Measurements from ENCODE around the gene PPM1H.

The PPM1H gene

DNA sequence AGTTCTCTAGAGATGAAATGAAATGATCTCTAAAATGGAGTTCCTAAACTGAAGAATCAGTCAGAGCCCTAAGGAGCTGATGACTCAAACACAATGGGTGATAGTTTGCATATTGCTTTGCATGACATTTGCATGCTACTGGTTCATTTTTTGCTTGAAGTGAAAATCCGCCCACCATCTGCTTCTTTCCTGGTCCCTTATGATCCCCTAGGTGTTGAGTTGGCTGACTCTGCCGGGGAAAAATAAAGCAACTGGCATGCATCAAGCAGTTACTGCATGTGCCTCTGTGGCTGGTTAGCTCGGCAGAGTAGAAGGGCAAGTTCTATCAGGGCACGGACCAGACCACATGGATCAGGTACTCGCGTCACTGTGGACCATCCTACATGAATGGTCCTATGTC is 151.1 kb downstream of the PPM1H start:
- no peak overlapping the region for H3K4me3 ChIP-seq (ENCODE audit: low read depth, low read length)
- DNase-seq: no peak
- no peaks in the 10 kb centered on the region for H3K36me3 ChIP-seq (replicated peaks)
- H3K27ac ChIP-seq: no peak overlapping the region
- TF ChIP-seq, protein P1, sequence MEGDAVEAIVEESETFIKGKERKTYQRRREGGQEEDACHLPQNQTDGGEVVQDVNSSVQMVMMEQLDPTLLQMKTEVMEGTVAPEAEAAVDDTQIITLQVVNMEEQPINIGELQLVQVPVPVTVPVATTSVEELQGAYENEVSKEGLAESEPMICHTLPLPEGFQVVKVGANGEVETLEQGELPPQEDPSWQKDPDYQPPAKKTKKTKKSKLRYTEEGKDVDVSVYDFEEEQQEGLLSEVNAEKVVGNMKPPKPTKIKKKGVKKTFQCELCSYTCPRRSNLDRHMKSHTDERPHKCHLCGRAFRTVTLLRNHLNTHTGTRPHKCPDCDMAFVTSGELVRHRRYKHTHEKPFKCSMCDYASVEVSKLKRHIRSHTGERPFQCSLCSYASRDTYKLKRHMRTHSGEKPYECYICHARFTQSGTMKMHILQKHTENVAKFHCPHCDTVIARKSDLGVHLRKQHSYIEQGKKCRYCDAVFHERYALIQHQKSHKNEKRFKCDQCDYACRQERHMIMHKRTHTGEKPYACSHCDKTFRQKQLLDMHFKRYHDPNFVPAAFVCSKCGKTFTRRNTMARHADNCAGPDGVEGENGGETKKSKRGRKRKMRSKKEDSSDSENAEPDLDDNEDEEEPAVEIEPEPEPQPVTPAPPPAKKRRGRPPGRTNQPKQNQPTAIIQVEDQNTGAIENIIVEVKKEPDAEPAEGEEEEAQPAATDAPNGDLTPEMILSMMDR (IDR thresholded peaks at IDR 0.05; ENCODE audit: low read depth, low read length, missing control alignments): no peak
- in situ Hi-C loops (cut with HindIII; ENCODE audit: low pct_ligation_motif_present, low sequenced_read_pairs): loop anchor here (10.0 kb wide), 1 partner anchor 199 kb away; no protein-coding TSS in a partner anchor
- no peaks in the 10 kb centered on the region for H3K27me3 ChIP-seq (replicated peaks)

DNA sequence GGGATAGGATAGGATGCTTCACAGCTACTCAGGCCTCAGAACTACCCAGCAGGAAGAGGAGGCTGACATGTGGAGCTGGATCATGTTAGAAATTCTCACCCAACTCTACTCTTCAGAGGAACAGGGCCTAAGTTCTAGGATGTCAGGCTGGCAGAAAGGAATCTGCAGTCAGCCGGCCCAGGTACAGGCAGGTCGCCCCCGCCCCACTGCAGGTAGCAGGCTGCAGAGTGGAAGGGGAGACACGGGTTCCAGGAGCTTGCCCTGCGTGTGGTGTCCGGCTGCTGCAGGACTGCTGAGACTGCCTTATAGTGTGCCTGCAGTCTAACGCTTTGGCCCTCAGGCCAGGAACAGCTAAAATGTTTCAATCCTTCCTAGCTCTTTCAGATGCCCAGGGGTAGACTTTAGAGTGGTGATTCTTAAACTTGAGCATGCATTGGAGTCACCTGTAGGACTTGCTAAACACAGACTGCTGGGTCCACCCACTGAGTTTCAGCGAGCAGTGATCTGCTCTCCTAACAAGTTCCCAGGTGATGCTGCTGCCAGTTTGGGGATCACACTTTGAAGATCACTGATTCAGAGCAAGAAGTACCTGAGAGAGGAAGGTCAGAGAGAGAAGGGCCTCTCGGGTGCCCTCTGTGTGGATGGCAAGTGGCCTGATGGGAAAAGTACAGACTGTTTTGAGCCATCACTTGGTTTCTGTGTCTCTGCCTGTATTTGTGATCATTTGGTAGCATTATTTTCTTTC is 153.6 kb downstream of the PPM1H start:
- H3K36me3 ChIP-seq (replicated peaks): no peaks in the 10 kb centered on the region
- H3K27ac ChIP-seq: no peak overlapping the region
- no peaks in the 10 kb centered on the region for H3K27me3 ChIP-seq (replicated peaks)
- in situ Hi-C loops (cut with HindIII; ENCODE audit: low pct_ligation_motif_present, low sequenced_read_pairs): loop anchor here (10.0 kb wide), 1 partner anchor 197 kb away; no protein-coding TSS in a partner anchor
- H3K4me3 ChIP-seq (ENCODE audit: low read depth, low read length): no peak overlapping the region
- DNase-seq: no peak
- TF ChIP-seq, protein P1 (IDR thresholded peaks at IDR 0.05; ENCODE audit: low read depth, low read length, missing control alignments): no peak

DNA sequence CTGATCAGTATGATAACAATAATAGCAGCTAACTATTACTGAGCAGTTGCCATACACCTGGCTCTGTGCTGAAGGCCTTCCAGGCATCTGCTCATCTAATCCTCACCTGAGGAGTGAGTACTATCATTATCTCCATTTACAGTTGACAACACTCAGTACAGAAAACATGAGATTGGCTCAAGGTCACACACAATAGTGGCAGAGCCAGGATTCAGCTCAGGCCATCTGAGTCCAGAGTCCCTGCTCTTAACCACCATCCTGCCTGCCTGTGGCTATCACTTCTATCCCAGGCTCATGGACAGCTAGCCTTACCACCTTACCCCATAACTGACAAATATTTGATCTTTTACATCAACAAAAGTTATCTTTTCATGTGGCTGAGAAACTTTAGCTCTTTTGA is 155.5 kb downstream of the PPM1H start:
- H3K27me3 ChIP-seq (replicated peaks): no peaks in the 10 kb centered on the region
- no peak overlapping the region for H3K4me3 ChIP-seq (ENCODE audit: low read depth, low read length)
- in situ Hi-C loops (cut with HindIII; ENCODE audit: low pct_ligation_motif_present, low sequenced_read_pairs): no loop called here
- no peaks in the 10 kb centered on the region for H3K36me3 ChIP-seq (replicated peaks)
- H3K27ac ChIP-seq: no peak overlapping the region
- TF ChIP-seq, protein P1 (IDR thresholded peaks at IDR 0.05; ENCODE audit: low read depth, low read length, missing control alignments): no peak
- no peak for DNase-seq

DNA sequence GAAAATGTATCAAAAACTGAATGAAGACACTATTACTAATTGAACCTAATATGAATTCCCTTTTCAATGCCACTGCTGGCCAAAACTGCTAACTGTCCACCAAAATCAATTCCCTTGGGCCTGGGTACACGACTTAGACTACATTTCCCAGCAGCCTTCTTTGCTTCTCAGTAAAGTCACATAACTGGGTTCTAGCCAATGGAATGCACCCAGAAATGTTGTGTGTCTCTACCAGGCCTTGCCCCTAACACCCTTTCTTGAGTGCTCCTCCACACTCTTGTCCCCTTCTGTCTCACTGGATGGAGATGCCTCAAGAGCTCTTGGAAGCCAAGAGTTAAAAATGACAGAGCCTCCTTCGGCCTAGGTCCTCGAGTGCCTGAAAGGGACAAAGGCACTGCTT is 156.8 kb downstream of the PPM1H start:
- DNase-seq: no peak
- Histone ChIP-seq H3K27me3 (replicated peaks) (no peaks in the 10 kb centered on the region), H3K36me3 (replicated peaks) (no peaks in the 10 kb centered on the region), H3K4me3 (ENCODE audit: low read depth, low read length) (no peak overlapping the region), H3K27ac (no peak overlapping the region)
- TF ChIP-seq, protein P1 (IDR thresholded peaks at IDR 0.05; ENCODE audit: low read depth, low read length, missing control alignments): no peak
- in situ Hi-C loops (cut with HindIII; ENCODE audit: low pct_ligation_motif_present, low sequenced_read_pairs): no loop called here

DNA sequence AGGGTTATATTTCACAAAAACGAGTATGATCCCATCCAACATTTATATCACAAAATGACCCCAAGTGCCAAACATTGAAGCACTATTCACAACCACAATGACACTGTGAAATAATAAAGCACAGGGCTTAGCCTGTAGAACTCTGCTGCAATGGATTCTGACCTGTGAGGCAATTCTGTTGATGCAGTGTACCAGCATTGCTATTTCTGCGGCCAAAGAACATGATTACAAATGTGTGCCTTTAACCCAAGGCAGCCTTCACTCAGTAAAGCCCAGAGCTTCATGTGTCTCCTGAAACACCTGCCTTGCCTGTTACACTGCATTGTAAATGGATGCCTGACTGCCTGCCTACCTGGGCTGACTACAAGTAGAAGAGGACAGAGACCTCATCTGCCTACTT is 158.0 kb downstream of the PPM1H start:
- Histone ChIP-seq H3K27me3 (replicated peaks) (no peaks in the 10 kb centered on the region), H3K27ac (no peak overlapping the region), H3K36me3 (replicated peaks) (no peaks in the 10 kb centered on the region), H3K4me3 (ENCODE audit: low read depth, low read length) (no peak overlapping the region)
- DNase-seq: no peak
- in situ Hi-C loops (cut with HindIII; ENCODE audit: low pct_ligation_motif_present, low sequenced_read_pairs): no loop called here
- TF ChIP-seq, protein P1 (IDR thresholded peaks at IDR 0.05; ENCODE audit: low read depth, low read length, missing control alignments): no peak

DNA sequence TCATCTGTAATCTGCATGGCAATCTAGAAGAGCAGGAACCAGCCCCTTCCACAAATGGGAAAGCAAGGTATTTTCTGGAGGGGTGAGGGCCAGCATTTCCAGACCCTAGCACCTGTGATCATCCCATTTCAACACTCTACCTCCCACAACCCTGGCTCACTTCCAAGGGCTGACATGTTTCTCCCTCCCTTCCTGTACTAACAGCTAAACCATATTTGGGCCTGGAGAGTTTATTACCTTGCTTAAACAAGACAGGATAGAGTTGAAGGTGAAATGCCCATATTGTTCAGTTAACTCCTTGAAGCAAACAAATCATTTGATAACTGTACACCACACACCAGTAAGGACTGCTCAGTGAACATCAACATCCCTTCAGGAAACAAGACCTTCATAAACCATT is 158.4 kb downstream of the PPM1H start:
- in situ Hi-C loops (cut with HindIII; ENCODE audit: low pct_ligation_motif_present, low sequenced_read_pairs): no loop called here
- no peaks in the 10 kb centered on the region for H3K36me3 ChIP-seq (replicated peaks)
- TF ChIP-seq, protein P1 (IDR thresholded peaks at IDR 0.05; ENCODE audit: low read depth, low read length, missing control alignments): no peak
- no peak overlapping the region for H3K27ac ChIP-seq
- DNase-seq: no peak
- no peaks in the 10 kb centered on the region for H3K27me3 ChIP-seq (replicated peaks)
- no peak overlapping the region for H3K4me3 ChIP-seq (ENCODE audit: low read depth, low read length)

All from brain microvascular endothelial cell (primary cell).